Activated CD8-positive, alpha-beta T cell treated with anti-CD3 and anti-CD28 coated beads for 36 hours (primary cell): Measurements from ENCODE around the gene RAB20. TPM values are rescaled to one million over a fixed set of nuclear protein-coding genes. Genes with fewer than 3 reads are reported as not detected.

ENCODE experiments used
- ATAC-seq: fragments of 200-7000 bp; cut with Tn5 transposase; one replicate; pipeline ENCODE4 v1.10.0; 2021; ENCODE audit warnings: mild to moderate bottlenecking, moderate library complexity
- CTCF ChIA-PET: fragments of 350-600 bp; sonication (Branson Sonifier 250); formaldehyde crosslinking; loops from one replicate; lab custom pipeline; 2021; ENCODE audit warnings: antibody characterized with exemption; lab: Charles Lee
- POLR2A ChIA-PET: fragments of 350-600 bp; sonication (Branson Sonifier 250); formaldehyde crosslinking; loops from one replicate; lab custom pipeline; 2021; ENCODE audit warnings: antibody characterized with exemption; lab: Charles Lee
- DNase-seq: peaks from one replicate; pipeline ENCODE4 v3.0.0-alpha.2; 2020
- H3K27ac Mint-ChIP-seq: one replicate; pipeline ENCODE4 v1.8.0; 2021; ENCODE audit warnings: mild to moderate bottlenecking, mixed read lengths
- H3K27me3 Mint-ChIP-seq: one replicate; pipeline ENCODE4 v1.8.0; 2021; ENCODE audit warnings: mixed read lengths
- H3K36me3 Mint-ChIP-seq: one replicate; pipeline ENCODE4 v1.8.0; 2021; ENCODE audit warnings: low read depth, mixed read lengths
- H3K4me1 Mint-ChIP-seq: one replicate; pipeline ENCODE4 v1.8.0; 2021; ENCODE audit warnings: low read depth, mixed read lengths
- H3K4me3 Mint-ChIP-seq: one replicate; pipeline ENCODE4 v1.8.0; 2021; ENCODE audit warnings: mild to moderate bottlenecking, moderate library complexity, mixed read lengths
- H3K9me3 Mint-ChIP-seq: one replicate; pipeline ENCODE4 v1.8.0; 2021; ENCODE audit warnings: mixed read lengths
- intact Hi-C: fragments of 100-400 bp; cut with micrococcal nuclease; formaldehyde crosslinking; loops from one replicate; pipeline ENCODE4 v1.10.0; 2022
- total RNA-seq, 2 experiments: library from RNA; stranded (reverse); gene quantifications; one replicate each; pipeline ENCODE4 v1.2.3, GENCODE V29; 2021
- TF ChIP-seq, protein P1 (sequence below): fragments of 200-600 bp; IDR thresholded peaks from one replicate; pipeline ENCODE4 v1.8.0; 2022; ENCODE audit warnings: antibody characterized with exemption, mild to moderate bottlenecking

RAB20 gene
- total RNA-seq, 2 experiments from 2014 or later = 10.3 to 11.1 TPM

DNA sequence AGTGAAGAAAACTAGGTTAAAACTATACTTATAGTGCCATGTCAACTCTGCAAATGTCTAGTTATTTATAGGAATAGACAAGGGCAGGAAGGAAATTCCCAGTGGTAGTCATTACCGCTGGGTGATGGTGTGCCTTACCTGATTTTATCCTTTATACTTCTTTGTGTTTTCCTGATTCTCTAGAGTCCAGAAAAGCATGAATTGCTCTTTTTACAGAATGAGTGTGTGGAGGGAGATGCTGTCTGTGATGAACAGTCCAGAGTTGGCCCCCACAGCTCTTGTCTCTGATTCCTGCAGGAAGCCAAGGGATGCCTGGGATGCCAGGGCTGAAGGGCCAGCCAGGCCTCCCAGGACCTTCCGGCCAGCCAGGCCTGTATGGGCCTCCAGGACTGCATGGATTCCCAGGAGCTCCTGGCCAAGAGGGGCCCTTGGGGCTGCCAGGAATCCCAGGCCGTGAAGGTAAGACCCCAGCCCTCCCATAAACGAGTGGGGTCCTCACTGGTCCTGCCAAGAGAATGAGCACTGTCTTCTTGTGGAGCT, 83.7 kb downstream of the RAB20 start:
- H3K27me3 Mint-ChIP-seq = peaks cover 3% of the 10 kb centered on the region
- ATAC-seq (no peak), DNase-seq (no peak)
- intact Hi-C loops = no loop called here
- ChIA-PET CTCF (no interaction called here), POLR2A (no interaction called here)
- H3K9me3 Mint-ChIP-seq = no peaks in the 10 kb centered on the region
- H3K4me1 Mint-ChIP-seq = no peaks in the 10 kb centered on the region
- H3K36me3 Mint-ChIP-seq = no peaks in the 10 kb centered on the region
- no peak overlapping the region for H3K4me3 Mint-ChIP-seq
- no peak overlapping the region for H3K27ac Mint-ChIP-seq
- TF ChIP-seq, protein P1, sequence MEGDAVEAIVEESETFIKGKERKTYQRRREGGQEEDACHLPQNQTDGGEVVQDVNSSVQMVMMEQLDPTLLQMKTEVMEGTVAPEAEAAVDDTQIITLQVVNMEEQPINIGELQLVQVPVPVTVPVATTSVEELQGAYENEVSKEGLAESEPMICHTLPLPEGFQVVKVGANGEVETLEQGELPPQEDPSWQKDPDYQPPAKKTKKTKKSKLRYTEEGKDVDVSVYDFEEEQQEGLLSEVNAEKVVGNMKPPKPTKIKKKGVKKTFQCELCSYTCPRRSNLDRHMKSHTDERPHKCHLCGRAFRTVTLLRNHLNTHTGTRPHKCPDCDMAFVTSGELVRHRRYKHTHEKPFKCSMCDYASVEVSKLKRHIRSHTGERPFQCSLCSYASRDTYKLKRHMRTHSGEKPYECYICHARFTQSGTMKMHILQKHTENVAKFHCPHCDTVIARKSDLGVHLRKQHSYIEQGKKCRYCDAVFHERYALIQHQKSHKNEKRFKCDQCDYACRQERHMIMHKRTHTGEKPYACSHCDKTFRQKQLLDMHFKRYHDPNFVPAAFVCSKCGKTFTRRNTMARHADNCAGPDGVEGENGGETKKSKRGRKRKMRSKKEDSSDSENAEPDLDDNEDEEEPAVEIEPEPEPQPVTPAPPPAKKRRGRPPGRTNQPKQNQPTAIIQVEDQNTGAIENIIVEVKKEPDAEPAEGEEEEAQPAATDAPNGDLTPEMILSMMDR = no peak

DNA sequence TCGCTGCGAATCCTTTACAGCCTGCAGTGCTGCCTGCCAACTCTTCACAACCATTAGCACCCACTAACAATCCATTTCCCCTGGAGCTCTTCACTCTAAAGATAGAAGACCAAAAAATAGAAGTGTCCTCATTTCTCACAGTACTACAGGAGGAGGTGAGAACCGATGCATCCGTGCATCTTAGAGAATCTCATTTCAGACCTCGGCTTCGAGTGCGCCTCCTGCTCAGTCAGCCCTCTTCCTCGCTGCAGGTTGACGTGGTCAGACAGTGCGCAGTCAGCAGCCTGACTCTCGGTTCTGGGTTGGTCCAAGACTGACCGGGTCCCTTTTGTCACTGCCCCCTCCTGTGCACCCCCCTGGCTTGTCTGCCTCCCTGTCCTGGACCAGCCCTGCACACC, 85.3 kb downstream of the RAB20 start:
- Mint-ChIP-seq H3K4me1 (peaks cover 3% of the 10 kb centered on the region), H3K27ac (no peak overlapping the region), H3K27me3 (peaks cover 5% of the 10 kb centered on the region), H3K36me3 (no peaks in the 10 kb centered on the region), H3K4me3 (no peak overlapping the region), H3K9me3 (no peaks in the 10 kb centered on the region)
- ChIA-PET CTCF (no interaction called here), POLR2A (no interaction called here)
- DNase-seq = no peak
- intact Hi-C loops = no loop called here
- ATAC-seq = no peak
- TF ChIP-seq, protein P1 = no peak

DNA sequence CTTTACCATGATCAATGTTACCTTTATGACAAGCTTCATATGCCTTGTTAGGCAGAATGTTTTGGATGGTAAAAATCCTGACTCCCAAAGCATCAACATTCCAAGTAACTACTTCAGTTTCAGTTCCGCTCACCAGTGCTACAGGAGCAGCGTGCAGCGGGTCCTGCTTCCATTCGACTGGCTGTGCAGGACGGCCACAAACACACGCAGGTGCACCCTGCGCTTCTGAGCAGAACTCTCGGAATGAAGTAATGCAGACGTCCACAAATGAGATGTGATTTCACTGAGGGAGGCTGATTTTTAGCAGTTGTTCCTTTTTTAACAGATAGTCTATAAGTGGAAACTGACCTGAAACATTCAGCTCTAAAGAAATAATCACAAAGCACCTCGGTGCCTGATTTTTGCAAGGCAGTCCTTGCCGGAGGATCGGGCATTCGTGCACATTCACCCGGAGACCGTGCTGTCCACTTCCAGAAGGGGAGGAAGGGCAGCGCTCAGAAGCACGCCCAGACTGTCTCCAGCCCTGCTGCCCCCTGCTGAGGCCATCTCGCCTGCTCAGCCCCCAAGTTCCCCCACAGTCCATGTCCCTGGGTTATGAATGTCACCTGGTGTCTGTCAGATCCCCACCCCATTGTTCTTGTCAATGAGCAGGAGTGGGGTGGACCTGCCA, 85.8 kb downstream of the RAB20 start:
- H3K4me3 Mint-ChIP-seq = no peak overlapping the region
- no peak overlapping the region for H3K27ac Mint-ChIP-seq
- DNase-seq = no peak
- peaks cover 3% of the 10 kb centered on the region for H3K4me1 Mint-ChIP-seq
- H3K9me3 Mint-ChIP-seq = no peaks in the 10 kb centered on the region
- ATAC-seq = no peak
- no peaks in the 10 kb centered on the region for H3K36me3 Mint-ChIP-seq
- intact Hi-C loops = no loop called here
- POLR2A ChIA-PET = no interaction called here
- CTCF ChIA-PET = no interaction called here
- TF ChIP-seq, protein P1 = no peak
- peaks cover 10% of the 10 kb centered on the region for H3K27me3 Mint-ChIP-seq

DNA sequence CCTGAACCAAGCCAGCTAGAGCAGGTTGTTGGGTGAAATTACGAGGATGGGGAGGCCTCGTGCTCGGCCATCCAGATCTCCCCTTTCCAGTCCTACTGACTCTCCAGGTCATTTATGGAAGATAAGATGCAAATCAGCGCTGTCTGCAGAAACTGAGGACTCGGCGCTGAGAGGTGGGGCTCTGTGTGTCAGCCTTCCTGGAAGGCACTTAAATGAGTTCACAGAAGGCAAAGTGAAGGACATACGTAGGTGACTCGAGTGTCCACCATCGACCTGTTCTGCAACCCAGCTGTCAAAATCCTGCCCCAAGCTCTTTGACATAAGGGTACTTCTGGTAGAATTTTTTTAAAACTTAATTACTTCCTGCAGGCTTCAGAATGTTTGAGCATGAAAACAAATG, 86.4 kb downstream of the RAB20 start:
- no peak overlapping the region for H3K27ac Mint-ChIP-seq
- ATAC-seq = no peak
- H3K27me3 Mint-ChIP-seq = peaks cover 12% of the 10 kb centered on the region
- H3K9me3 Mint-ChIP-seq = no peaks in the 10 kb centered on the region
- intact Hi-C loops = no loop called here
- ChIA-PET CTCF (no interaction called here), POLR2A (no interaction called here)
- H3K4me1 Mint-ChIP-seq = peaks cover 3% of the 10 kb centered on the region
- TF ChIP-seq, protein P1 = no peak
- no peak overlapping the region for H3K4me3 Mint-ChIP-seq
- no peaks in the 10 kb centered on the region for H3K36me3 Mint-ChIP-seq
- no peak for DNase-seq

DNA sequence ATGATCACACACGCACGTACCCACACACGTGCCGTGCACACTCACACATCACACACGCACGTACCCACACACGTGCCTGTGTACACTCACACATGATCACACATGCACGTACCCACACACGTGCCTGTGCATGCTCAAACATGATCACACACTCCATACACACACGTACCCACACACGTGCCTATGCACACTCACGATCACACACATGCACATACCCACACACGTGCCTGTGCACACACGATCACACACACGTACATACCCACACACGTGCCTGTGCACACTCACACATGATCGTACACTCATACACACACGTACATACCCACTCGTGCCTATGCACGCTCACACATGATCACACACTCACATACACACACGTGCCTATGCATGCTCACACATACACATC, 86.8 kb downstream of the RAB20 start:
- Mint-ChIP-seq H3K4me3 (no peak overlapping the region), H3K36me3 (no peaks in the 10 kb centered on the region), H3K4me1 (peaks cover 3% of the 10 kb centered on the region), H3K27ac (no peak overlapping the region), H3K27me3 (peaks cover 12% of the 10 kb centered on the region), H3K9me3 (no peaks in the 10 kb centered on the region)
- ATAC-seq = no peak
- TF ChIP-seq, protein P1 = no peak
- ChIA-PET POLR2A (no interaction called here), CTCF (no interaction called here)
- intact Hi-C loops = no loop called here
- no peak for DNase-seq

Other genes with a start within 250 kb of the RAB20 start
- 10 to 100 TPM; 22.7 to 24.8 TPM for gene NAXD, start 53.8 kb upstream of the RAB20 start, total RNA-seq
- 10 to 100 TPM; 60.7 to 63.0 TPM for gene CARS2, start 144.4 kb upstream of the RAB20 start, total RNA-seq
- gene ING1, start 152.0 kb upstream of the RAB20 start, total RNA-seq = 10 to 100 TPM; 22.0 to 22.2 TPM